SK-N-SH treated with all-trans-retinoic acid at 6 μM for 48 hours (cell line): Measurements from ENCODE around the gene CAPN1.

Experiments
- CREB5 ChIP-seq: fragments of 250-450 bp; sonication (Bioruptor Pico); IDR thresholded peaks from 2 replicates; pipeline ENCODE4 v1.5.1; 2020; ENCODE audit warnings: low read depth, mild to moderate bottlenecking, moderate library complexity
- CSDC2 ChIP-seq: fragments of 250-450 bp; sonication (Bioruptor Pico); IDR thresholded peaks from 2 replicates; pipeline ENCODE4 v1.5.0; 2020; ENCODE audit warnings: mild to moderate bottlenecking, moderate library complexity
- GLIS3 ChIP-seq: fragments of 250-450 bp; sonication (Bioruptor Pico); IDR thresholded peaks from 2 replicates; pipeline ENCODE4 v1.5.0; 2020; ENCODE audit warnings: mild to moderate bottlenecking, moderate library complexity
- ISL1 ChIP-seq: fragments of 250-450 bp; sonication (Bioruptor Pico); IDR thresholded peaks from 2 replicates; pipeline ENCODE4 v2.1.2; 2022; ENCODE audit warnings: mild to moderate bottlenecking, moderate library complexity
- RARB ChIP-seq: fragments of 250-450 bp; sonication (Bioruptor Pico); IDR thresholded peaks from 2 replicates; pipeline ENCODE4 v1.8.0; 2021; ENCODE audit warnings: mild to moderate bottlenecking, moderate library complexity
- TF ChIP-seq, protein P1 (sequence below): fragments of 250-450 bp; sonication (Bioruptor Pico); IDR thresholded peaks from 2 replicates; pipeline ENCODE4 v1.8.0; 2020; ENCODE audit warnings: mild to moderate bottlenecking, moderate library complexity, borderline replicate concordance

- TF ChIP-seq CREB5 (CRISPR knock-in tag) (no peak), ISL1 (CRISPR knock-in tag) (no peak), RARB (CRISPR knock-in tag) (no peak), CSDC2 (CRISPR knock-in tag) (no peak), GLIS3 (no peak)
- TF ChIP-seq, protein P1, sequence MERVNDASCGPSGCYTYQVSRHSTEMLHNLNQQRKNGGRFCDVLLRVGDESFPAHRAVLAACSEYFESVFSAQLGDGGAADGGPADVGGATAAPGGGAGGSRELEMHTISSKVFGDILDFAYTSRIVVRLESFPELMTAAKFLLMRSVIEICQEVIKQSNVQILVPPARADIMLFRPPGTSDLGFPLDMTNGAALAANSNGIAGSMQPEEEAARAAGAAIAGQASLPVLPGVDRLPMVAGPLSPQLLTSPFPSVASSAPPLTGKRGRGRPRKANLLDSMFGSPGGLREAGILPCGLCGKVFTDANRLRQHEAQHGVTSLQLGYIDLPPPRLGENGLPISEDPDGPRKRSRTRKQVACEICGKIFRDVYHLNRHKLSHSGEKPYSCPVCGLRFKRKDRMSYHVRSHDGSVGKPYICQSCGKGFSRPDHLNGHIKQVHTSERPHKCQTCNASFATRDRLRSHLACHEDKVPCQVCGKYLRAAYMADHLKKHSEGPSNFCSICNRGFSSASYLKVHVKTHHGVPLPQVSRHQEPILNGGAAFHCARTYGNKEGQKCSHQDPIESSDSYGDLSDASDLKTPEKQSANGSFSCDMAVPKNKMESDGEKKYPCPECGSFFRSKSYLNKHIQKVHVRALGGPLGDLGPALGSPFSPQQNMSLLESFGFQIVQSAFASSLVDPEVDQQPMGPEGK (CRISPR knock-in tag), result no peak
Measured at GRCh38 chr11:65147352-65148075, 34.2 kb upstream of the CAPN1 start.
